HG03460 (cell line): ENCODE data around the gene TCOF1.

Experiments used
- ATAC-seq: cut with Tn5 transposase; IDR thresholded peaks from one replicate; pipeline ENCODE4 v1.9.1; 2021; ENCODE audit not compliant: unreplicated experiment

Gene TCOF1

GRCh38 chr5:150428106-150428876, 70.8 kb downstream of the TCOF1 start:
- no peak for ATAC-seq

GRCh38 chr5:150428978-150429377, 71.5 kb downstream of the TCOF1 start:
- ATAC-seq: no peak

GRCh38 chr5:150429410-150429873, 71.9 kb downstream of the TCOF1 start:
- ATAC-seq: no peak

GRCh38 chr5:150431048-150431447, 73.6 kb downstream of the TCOF1 start:
- no peak for ATAC-seq

GRCh38 chr5:150431574-150431973, 74.1 kb downstream of the TCOF1 start:
- no peak for ATAC-seq

- ATAC-seq: no peak
Observed at GRCh38 chr5:150434464-150434863, 77.0 kb downstream of the TCOF1 start.

- ATAC-seq: peak; percentile 91
Observed at GRCh38 chr5:150436141-150436680, 78.7 kb downstream of the TCOF1 start.

- no peak for ATAC-seq
Observed at GRCh38 chr5:150438873-150439546, 81.5 kb downstream of the TCOF1 start.

- ATAC-seq: no peak
Observed at GRCh38 chr5:150440948-150441812, 83.7 kb downstream of the TCOF1 start.

GRCh38 chr5:150441813-150442698, 84.6 kb downstream of the TCOF1 start:
- ATAC-seq: no peak

GRCh38 chr5:150442699-150443080, 85.2 kb downstream of the TCOF1 start:
- no peak for ATAC-seq

- ATAC-seq: no peak
Observed at GRCh38 chr5:150443242-150444075, 86.0 kb downstream of the TCOF1 start.

- ATAC-seq: no peak
Observed at GRCh38 chr5:150444770-150445169, 87.3 kb downstream of the TCOF1 start.

- ATAC-seq: no peak
Observed at GRCh38 chr5:150446088-150446487, 88.6 kb downstream of the TCOF1 start.

- ATAC-seq: no peak
Observed at GRCh38 chr5:150446583-150446982, 89.1 kb downstream of the TCOF1 start.

- ATAC-seq: no peak
Observed at GRCh38 chr5:150447188-150447587, 89.7 kb downstream of the TCOF1 start.

GRCh38 chr5:150448334-150448733, 90.8 kb downstream of the TCOF1 start:
- no peak for ATAC-seq

- ATAC-seq: peak; percentile 22
Observed at GRCh38 chr5:150448952-150449516, 91.5 kb downstream of the TCOF1 start.
